H1 (cell line): Measurements from ENCODE around the gene PACC1. TPM values are rescaled to one million over a fixed set of nuclear protein-coding genes. Genes with fewer than 3 reads are reported as not detected.

ENCODE experiments used
- CBX5 ChIP-seq: fragments of 300-800, 300-1000 bp; sonication (generic); IDR thresholded peaks from 2 replicates; pipeline ENCODE4 v1.7.1; 2016; ENCODE audit warnings: antibody characterized with exemption, low read length, low read depth
- EGR1 ChIP-seq: IDR thresholded peaks from 2 replicates; pipeline ENCODE4 v1.6.1; 2011; ENCODE audit warnings: low read depth, low read length, borderline replicate concordance
- HDAC6 ChIP-seq: IDR thresholded peaks from one replicate; pipeline ENCODE4 v1.7.1; 2012; ENCODE audit warnings: low read depth, mild to moderate bottlenecking, inconsistent platforms, low read length, moderate library complexity
- NANOG ChIP-seq: IDR thresholded peaks from 2 replicates; pipeline ENCODE4 v1.6.1; 2011; ENCODE audit warnings: low read length, low read depth, mild to moderate bottlenecking, inconsistent platforms; ENCODE audit not compliant: insufficient read depth, poor library complexity, severe bottlenecking
- PHF8 ChIP-seq: fragments of 200-600 bp; sonication (generic); conservative IDR thresholded peaks from 2 replicates; pipeline ENCODE4 v1.7.1; 2012; ENCODE audit warnings: low read depth, mild to moderate bottlenecking, inconsistent platforms, low read length, moderate library complexity
- POLR2AphosphoS5 ChIP-seq: IDR thresholded peaks from 2 replicates; pipeline ENCODE4 v1.6.1; 2011; ENCODE audit warnings: low read depth, low read length
- TAF1 ChIP-seq: IDR thresholded peaks from 2 replicates; pipeline ENCODE4 v1.6.1; 2011; ENCODE audit warnings: mild to moderate bottlenecking, low read depth, low read length
- TCF12 ChIP-seq: IDR thresholded peaks from 2 replicates; pipeline ENCODE4 v1.6.1; 2011; ENCODE audit warnings: low read depth, mild to moderate bottlenecking, low read length
- USF2 ChIP-seq: IDR thresholded peaks from 2 replicates; pipeline ENCODE4 v1.6.1; 2011; ENCODE audit warnings: low read length, improper control_type of control experiment
- polyA plus RNA-seq, 7 experiments: library from polyadenylated mRNA; depleted of rRNA in 3 of 7; stranded (reverse) in 5 of 7; unstranded in 2 of 7; fragments of >200 nt in 5 of 7; fragments of 200-250 nt in 2 of 7; gene quantifications; 1 replicate in 5 of 7; 2 replicates in 1 of 7; 4 replicates in 1 of 7; pipeline versions ENCODE4 v1.2.1 to v1.2.3, GENCODE V29; 2011 to 2013; ENCODE audit warnings: missing spikeins in 2 of 7, mixed read lengths in 2 of 7
- total RNA-seq: library from RNA; stranded (reverse); fragmentation: NEBNext Ultra II Directional; extraction: Animal tissue kit (Norgen Biotek cat#: 25700); gene quantifications from 2 replicates; pipeline ENCODE4 v1.2.1, GENCODE V29; 2021

The PACC1 gene
- total and polyA plus RNA-seq, 2 of the 8 experiments (the other 6 are each of a cell fraction or from before 2014, with no cell fraction given), result 18.8 to 23.5 TPM

- TF ChIP-seq USF2 (no peak), TAF1 (no peak), NANOG (no peak), PHF8 (no peak), HDAC6 (no peak), EGR1 (no peak), POLR2AphosphoS5 (no peak), CBX5 (no peak), TCF12 (no peak)
Measured at GRCh38 chr1:212367474-212368072, 47.1 kb downstream of the PACC1 start (continued).
